Measurements from ENCODE around the gene AP1M2. TPM values are rescaled to one million over a fixed set of nuclear protein-coding genes. Genes with fewer than 3 reads are reported as not detected.
A peak's percentile ranks its signal among the peaks of the same experiment; 100 is the strongest.

Gene AP1M2
- total RNA-seq, 4 donors from 2014 or later: 24.8 to 67.0 (median 57.1) TPM

DNA sequence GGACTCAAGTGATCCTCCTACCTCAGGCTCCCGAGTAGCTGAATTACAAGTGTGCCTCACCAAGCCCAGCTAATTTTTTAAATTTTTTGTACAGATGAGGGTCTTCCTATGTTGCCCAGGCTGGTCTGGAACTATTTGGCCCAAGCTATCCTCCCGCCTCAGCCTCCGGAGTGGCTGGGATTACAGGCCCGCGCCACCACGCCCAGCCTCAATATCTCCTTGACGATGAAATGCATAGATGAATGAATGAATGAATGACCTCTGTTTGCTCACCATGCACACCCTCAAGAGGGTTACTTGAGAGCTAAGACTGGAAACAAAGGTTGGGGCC is 14.9 kb upstream of the AP1M2 start:
- Histone ChIP-seq H3K4me3 (peak overlapping the region in 3 of 4 donors; percentile 69 to 98 (median 90)), H3K27me3 (peaks cover 0 to 4% (median 0%) of the 10 kb centered on the region in 4 donors), H3K36me3 (no peaks in the 10 kb centered on the region), H3K9me3 (no peaks in the 10 kb centered on the region), H3K27ac (peak overlapping the region in 2 of 4 donors; percentile 95), H3K4me1 (peaks cover 13 to 42% (median 25%) of the 10 kb centered on the region in 3 donors)
- no peak for DNase-seq
- intact Hi-C loops (cut with DNase I): no loop called here
- TF ChIP-seq, protein P1, sequence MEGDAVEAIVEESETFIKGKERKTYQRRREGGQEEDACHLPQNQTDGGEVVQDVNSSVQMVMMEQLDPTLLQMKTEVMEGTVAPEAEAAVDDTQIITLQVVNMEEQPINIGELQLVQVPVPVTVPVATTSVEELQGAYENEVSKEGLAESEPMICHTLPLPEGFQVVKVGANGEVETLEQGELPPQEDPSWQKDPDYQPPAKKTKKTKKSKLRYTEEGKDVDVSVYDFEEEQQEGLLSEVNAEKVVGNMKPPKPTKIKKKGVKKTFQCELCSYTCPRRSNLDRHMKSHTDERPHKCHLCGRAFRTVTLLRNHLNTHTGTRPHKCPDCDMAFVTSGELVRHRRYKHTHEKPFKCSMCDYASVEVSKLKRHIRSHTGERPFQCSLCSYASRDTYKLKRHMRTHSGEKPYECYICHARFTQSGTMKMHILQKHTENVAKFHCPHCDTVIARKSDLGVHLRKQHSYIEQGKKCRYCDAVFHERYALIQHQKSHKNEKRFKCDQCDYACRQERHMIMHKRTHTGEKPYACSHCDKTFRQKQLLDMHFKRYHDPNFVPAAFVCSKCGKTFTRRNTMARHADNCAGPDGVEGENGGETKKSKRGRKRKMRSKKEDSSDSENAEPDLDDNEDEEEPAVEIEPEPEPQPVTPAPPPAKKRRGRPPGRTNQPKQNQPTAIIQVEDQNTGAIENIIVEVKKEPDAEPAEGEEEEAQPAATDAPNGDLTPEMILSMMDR (IDR thresholded peaks at IDR 0.05): no peak
- TF ChIP-seq POLR2A (IDR thresholded peaks at IDR 0.05): no peak
- WGBS, 2 donors: 20 to 21% methylated on average over 6 to 7 of the region's 7 CpGs

DNA sequence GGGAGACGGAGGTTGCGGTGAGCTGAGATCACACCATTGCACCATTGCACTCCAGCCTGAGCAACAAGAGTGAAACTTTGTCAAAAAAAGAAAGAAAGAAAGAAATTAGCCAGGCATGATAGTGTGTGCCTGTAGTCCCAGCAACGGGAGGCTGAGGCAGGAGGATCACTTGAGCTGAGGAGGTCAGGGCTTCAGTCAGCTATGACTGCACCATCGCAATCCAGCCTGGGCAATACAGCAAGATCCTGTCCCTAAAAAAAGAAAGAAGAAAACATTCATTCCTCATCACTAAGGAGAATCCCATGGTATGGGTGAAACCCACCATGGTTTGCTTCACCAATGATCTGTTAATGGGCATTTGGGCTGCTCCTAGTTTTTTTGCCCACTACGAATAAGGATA is 13.0 kb upstream of the AP1M2 start:
- Histone ChIP-seq H3K36me3 (no peaks in the 10 kb centered on the region), H3K4me3 (no peak overlapping the region), H3K9me3 (no peaks in the 10 kb centered on the region), H3K27ac (no peak overlapping the region), H3K27me3 (peaks cover 0 to 4% (median 0%) of the 10 kb centered on the region in 4 donors), H3K4me1 (peaks cover 13 to 53% (median 25%) of the 10 kb centered on the region in 3 donors)
- intact Hi-C loops (cut with DNase I): no loop called here
- TF ChIP-seq, protein P1 (IDR thresholded peaks at IDR 0.05): no peak
- TF ChIP-seq POLR2A (IDR thresholded peaks at IDR 0.05): no peak
- WGBS, 2 donors: 84 to 96% methylated on average over 5 of the region's 5 CpGs
- DNase-seq: no peak

DNA sequence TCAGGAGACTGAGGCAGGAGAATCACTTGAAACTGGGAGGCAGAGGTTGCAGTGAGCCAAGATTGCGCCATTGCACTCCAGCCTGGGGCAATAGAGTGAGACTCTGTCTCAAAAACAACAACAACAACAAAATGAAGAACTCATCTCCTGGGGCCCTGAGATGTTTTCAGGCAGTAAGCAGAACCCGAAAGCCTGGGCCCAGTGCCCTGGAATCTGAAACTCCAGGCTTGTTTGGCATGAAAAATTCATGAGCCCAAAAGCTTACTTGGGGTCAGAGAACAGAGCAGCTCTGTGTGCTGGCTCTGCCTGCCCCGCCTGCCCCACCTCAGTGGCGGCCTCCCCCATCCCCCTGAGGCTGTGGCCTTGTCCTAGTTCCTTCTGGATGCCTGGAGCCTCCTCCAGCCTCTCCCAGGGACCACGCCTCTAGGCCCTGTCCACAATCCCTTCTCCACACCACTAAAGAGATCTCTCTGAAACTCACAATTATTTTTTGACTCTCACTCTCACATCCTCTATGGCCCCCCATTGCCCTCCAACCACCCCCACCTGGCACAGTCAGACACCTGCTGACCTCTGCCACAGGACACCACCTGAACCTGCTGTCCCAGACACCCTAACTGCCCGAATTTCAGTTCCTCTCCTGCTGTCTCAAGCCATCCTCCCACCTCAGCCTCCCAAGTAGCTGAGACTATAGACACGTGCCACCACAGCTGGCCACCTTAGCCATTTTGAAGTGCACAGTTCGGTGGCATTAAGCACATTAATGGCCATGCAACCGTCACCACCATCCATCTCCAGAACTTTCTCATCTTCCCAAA is 6.9 kb upstream of the AP1M2 start:
- Histone ChIP-seq H3K9me3 (no peaks in the 10 kb centered on the region), H3K36me3 (no peaks in the 10 kb centered on the region), H3K4me1 (peaks cover 0 to 37% (median 3%) of the 10 kb centered on the region in 3 donors), H3K4me3 (no peak overlapping the region), H3K27ac (peak overlapping the region in 1 of 4 donors; percentile 4), H3K27me3 (peaks cover 0 to 5% (median 0%) of the 10 kb centered on the region in 4 donors)
- DNase-seq: no peak
- 67 to 70% methylated on average over 8 of the region's 9 CpGs for WGBS, 2 donors
- intact Hi-C loops (cut with DNase I): no loop called here
- TF ChIP-seq, protein P1 (IDR thresholded peaks at IDR 0.05): no peak
- TF ChIP-seq POLR2A (IDR thresholded peaks at IDR 0.05): no peak

DNA sequence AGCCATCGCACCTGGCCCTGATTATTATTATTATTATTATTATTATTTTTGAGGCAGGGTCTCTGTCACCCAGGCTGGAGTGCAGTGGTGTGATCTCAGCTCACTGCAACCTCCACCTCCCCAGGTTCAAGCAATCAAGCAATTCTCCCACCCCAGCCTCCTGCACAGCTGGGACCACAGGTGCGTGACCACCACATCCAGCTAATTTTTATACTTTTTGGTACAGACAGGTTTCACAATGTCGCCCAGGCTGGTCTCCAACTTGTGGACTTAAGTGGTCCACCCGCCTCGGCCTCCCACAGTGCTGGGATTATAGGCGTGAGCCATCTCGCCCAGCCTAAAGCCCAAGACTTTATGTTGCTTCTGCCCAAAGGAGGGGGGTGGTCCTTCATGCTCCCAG is 6.0 kb upstream of the AP1M2 start:
- WGBS, 2 donors: 100% methylated on average over 2 of the region's 7 CpGs
- Histone ChIP-seq H3K27ac (peak overlapping the region in 1 of 4 donors; percentile 4), H3K9me3 (no peaks in the 10 kb centered on the region), H3K4me3 (no peak overlapping the region), H3K27me3 (peaks cover 0 to 14% (median 0%) of the 10 kb centered on the region in 4 donors), H3K36me3 (no peaks in the 10 kb centered on the region), H3K4me1 (peaks cover 0 to 37% (median 3%) of the 10 kb centered on the region in 3 donors)
- no peak for DNase-seq
- intact Hi-C loops (cut with DNase I): no loop called here
- TF ChIP-seq, protein P1 (IDR thresholded peaks at IDR 0.05): no peak
- no peak for TF ChIP-seq POLR2A (IDR thresholded peaks at IDR 0.05)

DNA sequence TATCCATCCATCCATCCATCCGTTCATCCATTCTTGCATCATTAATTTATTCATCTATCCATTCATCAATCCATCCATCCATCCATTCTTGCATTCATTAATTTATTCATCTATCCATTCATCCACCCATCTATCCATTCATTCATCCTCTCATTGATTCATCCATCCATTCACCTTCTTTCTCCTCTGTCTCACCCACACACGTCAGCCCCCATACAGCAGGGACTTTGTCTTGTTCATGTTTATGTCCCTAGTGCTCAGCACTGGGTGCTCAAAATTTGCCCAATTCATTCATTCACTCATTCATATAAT is 683 bp upstream of the AP1M2 start:
- Histone ChIP-seq H3K4me3 (no peak overlapping the region), H3K27me3 (peaks cover 0 to 31% (median 0%) of the 10 kb centered on the region in 4 donors), H3K36me3 (peaks cover 0 to 12% (median 0%) of the 10 kb centered on the region in 3 donors), H3K27ac (no peak overlapping the region), H3K4me1 (peaks cover 0 to 18% (median 0%) of the 10 kb centered on the region in 3 donors), H3K9me3 (no peaks in the 10 kb centered on the region)
- DNase-seq: no peak
- intact Hi-C loops (cut with DNase I): no loop called here
- WGBS, 2 donors: 85 to 92% methylated on average over 2 of the region's 2 CpGs
- TF ChIP-seq, protein P1 (IDR thresholded peaks at IDR 0.05): no peak
- no peak for TF ChIP-seq POLR2A (IDR thresholded peaks at IDR 0.05)

Data from esophagus squamous epithelium (tissue), 5 donors.